GM19099 (cell line): ENCODE data around the gene PRPF8.

Experiments used
- POLR2A ChIP-seq: IDR thresholded peaks from 3 replicates; pipeline ENCODE4 v1.6.1; 2011; ENCODE audit warnings: low read depth; ENCODE audit not compliant: insufficient read length; ENCODE audit errors: extremely low read depth

Gene PRPF8

DNA sequence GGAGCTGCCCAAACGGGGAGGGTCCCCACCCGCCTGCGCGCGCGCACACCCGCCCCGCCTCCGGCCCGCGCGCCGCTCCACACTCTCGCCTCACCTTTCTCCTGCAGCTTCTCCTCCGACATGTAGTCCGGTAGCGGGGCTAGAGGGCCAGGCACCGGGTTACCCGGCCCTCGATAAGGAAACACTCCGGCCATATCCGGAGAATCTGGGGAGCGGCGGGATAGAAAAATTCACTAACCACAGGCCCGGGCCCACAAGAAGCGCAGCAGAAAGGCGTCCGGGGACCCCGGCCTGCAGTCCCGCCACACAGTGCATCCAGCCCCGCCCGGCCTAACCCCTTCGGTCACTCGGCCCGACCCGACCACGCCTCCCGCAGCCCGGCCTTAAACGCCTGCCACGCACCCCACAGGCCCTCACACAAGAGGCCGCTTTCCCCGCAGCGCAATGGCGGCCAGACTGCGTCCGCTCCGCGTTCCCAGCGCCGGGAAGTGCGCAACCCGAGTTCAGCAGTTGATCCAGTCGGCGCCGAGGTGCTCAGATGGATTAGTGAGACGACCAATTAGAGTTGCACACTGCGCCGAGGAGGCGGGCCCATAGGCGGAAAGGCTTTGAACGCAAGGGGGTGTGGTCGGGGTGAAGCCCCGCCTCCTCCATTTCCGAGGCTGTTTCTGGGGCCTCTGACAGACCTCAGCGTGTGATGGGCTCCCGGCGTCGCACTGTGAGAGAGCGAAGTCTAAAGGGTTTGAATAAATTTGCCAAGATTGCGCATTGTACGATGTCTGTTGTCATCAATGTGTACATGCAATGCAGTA, at the start of gene PRPF8:
Gene PRPF8 (minus strand): TSS at position 490 of the 812 bp plus-strand sequence. CDS start 296 bp downstream, at position 194.
- peak; percentile 90 for TF ChIP-seq POLR2A

DNA sequence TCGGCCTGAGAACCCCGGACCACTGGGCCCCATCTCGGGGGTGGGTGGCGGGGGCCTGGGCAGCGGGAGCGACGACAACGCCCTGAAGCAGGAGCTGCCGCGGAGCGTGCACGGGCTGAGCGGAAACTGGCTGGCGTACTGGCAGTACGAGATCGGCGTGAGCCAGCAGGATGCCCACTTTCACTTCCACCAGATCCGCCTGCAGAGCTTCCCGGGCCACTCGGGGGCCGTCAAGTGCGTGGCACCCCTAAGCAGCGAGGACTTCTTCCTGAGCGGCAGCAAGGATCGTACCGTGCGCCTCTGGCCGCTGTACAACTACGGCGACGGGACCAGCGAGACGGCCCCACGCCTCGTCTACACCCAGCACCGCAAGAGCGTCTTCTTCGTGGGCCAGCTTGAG, 49.1 kb upstream of the PRPF8 start:
- no peak for TF ChIP-seq POLR2A

DNA sequence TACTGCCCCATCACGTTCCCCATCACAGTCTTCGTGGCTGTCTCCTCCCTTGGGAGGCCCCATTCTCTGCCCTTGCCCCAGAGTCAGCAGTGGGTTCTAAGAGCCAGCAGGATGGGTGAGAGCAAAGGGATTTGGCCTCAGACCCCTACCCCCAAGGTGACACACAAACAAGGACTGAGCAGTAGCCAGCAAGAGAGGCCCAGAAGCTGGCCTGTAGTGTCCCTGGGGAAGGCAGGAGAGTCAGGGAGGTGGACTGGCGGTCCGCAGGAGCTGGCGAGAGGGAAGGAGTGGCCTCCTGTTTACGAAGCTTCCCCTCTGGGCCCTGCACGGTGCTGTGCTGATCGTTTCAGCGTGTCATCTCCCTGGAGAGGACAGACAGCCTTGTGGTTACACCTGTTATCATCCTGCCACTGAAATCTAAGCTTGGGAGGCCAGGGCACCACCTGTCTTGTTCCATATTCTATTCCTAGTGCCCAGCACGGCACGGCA, 48.2 kb upstream of the PRPF8 start:
- no peak for TF ChIP-seq POLR2A

DNA sequence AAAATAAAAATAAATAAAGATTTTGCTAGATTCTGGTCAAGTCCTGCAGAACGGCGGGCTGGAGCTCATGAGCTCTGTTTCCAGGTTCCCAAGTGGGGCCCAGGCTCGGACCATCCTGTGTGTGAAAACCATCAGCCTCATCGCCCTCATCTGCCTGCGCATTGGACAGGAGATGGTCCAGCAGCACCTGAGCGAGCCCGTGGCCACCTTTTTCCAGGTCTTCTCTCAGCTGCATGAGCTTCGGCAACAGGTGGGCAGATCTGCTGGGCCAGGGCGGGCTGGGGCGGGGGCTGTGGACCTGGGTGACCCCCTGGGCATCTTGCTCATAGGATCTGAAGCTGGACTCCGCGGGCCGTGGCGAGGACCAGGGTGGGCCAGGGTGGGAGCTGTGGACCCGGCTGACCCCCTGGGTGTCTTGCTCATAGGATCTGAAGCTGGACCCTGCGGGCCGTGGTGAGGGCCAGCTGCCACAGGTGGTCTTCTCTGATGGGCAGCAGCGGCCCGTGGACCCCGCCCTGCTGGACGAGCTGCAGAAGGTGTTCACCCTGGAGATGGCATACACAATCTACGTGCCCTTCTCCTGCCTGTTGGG, 47.7 kb upstream of the PRPF8 start:
- no peak for TF ChIP-seq POLR2A

DNA sequence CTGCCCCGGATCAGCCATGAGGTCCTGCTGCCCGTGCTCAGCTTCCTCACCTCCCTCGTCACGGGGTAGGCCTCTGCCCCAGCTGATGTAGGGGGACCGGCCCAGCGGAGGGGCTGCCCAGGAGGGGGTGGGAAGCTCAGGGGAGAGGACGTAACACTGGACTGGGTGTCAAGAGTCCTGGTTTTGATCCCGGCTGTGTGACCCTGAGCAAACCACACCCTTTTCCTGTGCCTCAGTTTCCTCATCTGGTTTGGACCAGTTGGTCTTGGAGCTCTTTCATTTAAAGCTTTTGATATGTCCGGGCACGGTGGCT, 46.5 kb upstream of the PRPF8 start:
- TF ChIP-seq POLR2A: no peak

DNA sequence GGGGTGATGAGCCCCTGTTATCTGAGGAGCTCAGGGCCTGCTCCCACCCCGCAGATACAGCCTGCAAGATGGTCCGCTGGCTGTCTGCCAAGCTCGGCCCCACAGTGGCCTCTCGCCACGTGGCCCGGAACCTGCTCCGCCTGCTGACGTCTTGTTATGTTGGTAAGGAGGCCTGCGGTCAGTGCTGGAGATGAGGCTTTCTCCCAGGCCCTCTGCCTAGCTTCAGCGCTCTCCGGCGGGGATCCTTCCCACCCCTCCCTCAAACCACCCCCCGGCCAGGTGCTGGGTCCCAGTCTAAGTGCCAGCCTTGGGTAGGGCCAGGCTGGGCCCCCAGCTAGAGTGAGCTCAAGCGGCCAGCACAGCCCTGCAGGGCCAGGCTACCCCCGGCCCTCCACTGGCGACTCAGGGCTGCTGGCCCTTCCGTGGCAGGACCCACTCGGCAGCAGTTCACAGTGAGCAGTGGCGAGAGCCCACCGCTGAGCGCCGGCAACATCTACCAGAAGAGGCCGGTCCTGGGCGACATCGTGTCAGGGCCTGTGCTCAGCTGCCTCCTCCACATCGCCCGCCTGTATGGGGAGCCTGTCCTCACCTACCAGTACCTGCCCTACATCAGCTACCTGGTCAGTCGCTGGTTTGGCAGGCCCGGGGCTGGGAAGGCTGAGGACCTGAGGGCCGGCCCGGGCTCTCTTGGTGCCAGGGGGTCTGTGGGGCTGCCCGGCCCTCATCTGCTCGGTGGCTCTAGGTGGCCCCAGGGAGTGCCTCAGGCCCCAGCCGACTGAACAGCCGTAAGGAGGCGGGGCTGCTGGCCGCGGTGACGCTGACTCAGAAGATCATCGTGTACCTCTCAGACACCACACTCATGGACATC, 45.9 kb upstream of the PRPF8 start:
- TF ChIP-seq POLR2A: no peak

DNA sequence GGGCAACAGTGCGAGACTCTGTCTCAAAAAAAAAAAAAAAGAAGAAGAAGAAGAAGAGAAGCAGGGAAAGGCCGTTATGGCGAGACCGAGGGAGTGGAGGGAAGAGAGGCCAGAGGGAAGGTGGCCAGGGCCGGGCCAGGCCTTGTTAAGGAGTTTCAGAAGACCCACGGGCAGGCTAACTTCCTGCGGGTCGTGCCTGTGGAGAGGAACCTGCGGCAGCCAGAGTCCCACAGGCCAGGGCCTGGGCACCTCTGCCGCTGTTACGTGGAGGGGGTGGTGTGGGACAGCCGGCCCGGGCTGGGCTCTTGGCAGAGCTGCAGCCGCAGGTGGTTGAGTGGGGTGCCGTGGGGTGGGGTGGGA, 45.3 kb upstream of the PRPF8 start:
- TF ChIP-seq POLR2A: no peak

DNA sequence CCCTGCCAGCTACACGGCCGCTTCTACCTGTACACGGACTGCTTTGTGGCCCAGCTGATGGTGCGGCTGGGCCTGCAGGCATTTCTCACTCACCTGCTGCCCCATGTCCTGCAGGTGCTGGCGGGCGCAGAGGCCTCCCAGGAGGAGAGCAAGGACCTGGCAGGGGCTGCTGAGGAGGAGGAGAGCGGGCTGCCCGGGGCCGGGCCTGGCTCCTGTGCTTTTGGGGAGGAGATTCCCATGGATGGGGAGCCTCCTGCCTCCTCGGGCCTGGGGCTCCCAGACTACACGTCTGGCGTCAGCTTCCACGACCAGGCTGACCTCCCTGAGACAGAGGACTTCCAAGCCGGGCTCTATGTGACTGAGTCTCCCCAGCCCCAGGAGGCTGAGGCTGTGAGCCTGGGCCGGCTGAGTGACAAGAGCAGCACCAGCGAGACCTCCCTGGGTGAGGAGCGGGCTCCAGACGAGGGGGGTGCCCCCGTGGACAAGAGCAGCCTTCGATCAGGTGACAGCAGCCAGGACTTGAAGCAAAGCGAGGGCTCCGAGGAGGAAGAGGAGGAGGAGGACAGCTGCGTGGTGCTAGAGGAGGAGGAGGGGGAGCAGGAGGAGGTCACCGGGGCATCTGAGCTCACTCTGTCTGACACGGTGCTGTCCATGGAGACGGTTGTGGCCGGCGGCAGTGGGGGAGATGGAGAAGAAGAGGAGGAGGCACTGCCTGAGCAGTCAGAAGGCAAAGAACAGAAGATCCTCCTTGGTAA, 43.4 kb upstream of the PRPF8 start:
- no peak for TF ChIP-seq POLR2A

DNA sequence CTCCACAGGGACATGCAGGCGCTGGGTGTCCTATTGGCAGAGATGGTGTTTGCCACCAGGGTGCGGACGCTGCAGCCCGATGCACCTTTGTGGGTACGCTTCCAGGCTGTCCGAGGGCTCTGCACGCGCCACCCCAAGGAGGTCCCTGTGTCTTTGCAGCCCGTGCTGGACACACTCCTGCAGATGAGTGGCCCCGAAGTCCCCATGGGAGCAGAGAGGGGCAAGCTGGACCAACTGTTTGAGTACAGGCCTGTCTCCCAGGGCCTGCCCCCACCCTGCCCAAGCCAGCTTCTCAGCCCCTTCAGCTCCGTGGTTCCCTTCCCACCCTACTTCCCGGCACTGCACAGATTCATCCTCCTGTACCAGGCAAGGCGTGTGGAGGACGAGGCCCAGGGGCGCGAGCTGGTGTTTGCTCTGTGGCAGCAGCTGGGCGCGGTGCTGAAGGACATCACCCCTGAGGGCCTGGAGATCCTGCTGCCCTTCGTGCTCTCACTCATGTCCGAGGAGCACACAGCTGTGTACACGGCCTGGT, 42.7 kb upstream of the PRPF8 start:
- no peak for TF ChIP-seq POLR2A

DNA sequence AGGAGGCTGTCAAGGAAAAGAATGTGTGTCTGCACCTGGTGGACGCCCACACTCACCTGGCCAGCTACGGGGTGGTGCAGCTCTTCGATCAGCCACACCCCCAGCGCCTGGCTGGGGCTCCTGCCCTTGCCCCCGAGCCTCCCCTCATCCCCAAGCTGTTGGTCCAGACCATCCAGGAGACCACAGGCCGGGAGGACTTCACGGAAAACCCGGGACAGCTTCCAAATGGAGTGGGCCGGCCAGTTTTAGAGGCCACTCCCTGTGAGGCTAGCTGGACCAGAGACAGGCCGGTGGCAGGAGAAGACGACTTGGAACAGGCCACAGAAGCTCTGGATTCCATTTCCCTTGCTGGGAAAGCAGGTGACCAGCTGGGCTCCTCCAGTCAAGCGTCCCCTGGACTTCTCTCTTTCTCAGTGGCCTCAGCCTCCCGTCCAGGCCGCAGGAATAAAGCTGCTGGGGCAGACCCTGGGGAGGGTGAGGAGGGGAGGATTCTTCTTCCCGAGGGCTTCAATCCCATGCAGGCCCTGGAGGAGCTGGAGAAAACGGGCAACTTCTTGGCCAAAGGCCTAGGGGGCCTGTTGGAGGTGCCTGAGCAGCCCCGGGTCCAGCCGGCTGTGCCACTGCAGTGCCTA, 42.1 kb upstream of the PRPF8 start:
- no peak for TF ChIP-seq POLR2A

DNA sequence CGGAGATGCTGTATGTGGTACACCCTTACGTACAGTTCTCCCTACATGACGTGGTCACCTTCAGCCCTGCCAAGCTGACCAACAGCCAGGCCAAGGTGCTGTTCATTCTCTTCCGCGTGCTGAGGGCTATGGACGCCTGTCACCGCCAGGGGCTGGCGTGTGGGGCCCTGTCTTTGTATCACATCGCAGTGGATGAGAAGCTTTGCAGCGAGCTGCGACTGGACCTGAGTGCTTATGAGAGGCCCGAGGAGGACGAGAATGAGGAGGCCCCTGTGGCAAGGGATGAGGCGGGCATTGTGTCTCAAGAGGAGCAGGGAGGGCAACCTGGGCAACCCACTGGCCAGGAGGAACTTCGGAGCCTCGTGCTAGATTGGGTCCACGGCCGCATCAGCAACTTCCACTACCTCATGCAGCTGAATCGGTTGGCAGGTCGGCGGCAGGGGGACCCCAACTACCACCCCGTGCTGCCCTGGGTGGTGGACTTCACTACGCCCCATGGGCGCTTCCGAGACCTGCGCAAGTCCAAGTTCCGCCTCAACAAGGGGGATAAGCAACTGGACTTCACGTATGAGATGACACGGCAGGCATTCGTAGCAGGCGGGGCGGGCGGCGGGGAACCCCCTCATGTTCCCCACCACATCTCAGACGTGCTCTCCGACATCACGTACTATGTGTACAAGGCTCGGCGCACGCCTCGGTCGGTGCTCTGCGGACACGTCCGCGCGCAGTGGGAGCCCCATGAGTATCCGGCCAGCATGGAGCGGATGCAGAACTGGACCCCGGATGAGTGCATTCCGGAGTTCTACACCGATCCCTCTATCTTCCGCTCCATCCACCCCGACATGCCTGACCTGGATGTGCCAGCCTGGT, 41.2 kb upstream of the PRPF8 start:
- TF ChIP-seq POLR2A: no peak

DNA sequence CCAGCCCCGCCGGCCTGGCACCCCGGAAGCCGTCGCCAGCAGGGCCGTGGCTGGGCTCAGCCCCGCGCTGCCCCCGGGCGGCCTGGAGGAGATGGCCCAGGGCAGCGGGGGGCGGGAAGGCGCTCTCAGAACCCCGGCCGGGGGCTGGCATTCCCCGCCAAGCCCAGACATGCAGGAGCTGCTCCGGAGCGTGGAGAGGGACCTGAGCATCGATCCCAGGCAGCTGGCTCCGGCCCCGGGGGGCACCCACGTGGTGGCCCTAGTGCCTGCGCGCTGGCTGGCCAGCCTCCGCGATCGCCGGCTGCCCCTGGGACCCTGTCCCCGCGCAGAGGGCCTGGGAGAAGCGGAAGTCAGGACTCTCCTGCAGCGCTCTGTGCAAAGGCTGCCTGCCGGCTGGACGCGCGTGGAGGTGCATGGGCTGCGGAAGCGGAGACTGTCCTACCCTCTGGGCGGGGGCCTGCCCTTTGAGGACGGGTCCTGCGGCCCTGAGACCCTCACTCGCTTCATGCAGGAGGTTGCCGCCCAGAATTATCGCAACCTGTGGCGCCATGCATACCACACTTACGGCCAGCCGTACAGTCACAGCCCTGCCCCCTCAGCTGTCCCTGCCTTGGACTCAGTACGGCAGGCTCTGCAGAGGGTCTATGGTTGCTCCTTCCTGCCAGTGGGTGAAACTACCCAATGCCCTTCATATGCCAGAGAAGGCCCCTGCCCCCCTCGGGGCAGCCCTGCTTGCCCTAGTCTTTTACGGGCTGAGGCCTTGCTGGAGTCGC, 40.4 kb upstream of the PRPF8 start:
- TF ChIP-seq POLR2A: no peak

DNA sequence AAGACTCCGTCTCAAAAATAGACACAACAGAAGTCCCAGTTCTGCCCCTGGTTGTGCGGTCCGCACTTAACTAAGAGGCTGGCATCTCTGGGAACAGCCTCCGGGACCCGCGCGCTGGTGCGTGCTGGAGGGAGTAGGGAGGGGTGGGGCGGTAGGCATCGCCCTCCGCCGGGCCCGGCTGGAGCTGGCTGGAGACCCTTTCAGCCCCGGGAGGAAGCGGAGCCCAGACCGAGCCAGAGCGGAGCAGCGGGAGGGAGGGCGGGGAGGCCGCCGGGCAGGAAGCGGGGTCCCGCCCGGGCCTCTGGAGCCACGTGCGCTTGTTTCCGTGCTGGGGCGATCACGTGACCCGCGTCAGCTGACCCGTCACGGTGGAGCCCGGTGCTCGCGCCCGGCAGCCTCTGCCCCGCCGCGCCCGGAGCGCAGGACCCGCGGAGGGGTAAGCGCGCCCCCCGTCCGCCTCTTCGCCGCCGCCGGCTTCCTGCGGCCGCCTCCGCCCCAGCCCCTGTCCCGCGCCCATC, 39.7 kb upstream of the PRPF8 start, which contains the start of gene WDR81:
Gene WDR81 (plus strand): TSS at position 354 of the 518 bp plus-strand sequence. CDS start 256 bp downstream, outside the sequence.
- peak; percentile 68 for TF ChIP-seq POLR2A

DNA sequence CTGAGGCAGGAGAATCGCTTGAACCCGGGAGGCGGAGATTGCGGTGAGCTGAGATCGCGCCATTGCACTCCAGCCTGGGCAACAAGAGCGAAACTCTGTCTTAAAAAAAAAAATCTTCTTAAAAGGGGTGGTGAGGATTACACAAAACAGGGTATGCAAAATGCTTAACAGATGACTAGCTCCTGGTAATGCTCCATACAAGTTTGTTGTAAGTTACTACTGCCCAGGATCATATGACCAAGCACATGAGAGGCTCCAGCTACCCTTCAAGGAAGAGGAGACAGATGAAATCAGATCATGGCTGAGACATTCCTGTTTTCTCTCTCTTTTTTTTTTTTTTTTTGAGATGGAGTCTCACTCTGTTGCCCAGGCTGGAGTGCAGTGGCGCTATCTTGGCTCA, 37.4 kb upstream of the PRPF8 start:
- peak; percentile 26 for TF ChIP-seq POLR2A
